GM18520 (cell line): ENCODE data around the gene CEP250.

Source experiments
- ATAC-seq: cut with Tn5 transposase; IDR thresholded peaks from one replicate; pipeline ENCODE4 v1.9.1; 2021; ENCODE audit not compliant: unreplicated experiment

CEP250 gene

GRCh38 chr20:35560541-35560940, 105.1 kb downstream of the CEP250 start:
- ATAC-seq = no peak

GRCh38 chr20:35561268-35561667, 105.9 kb downstream of the CEP250 start:
- no peak for ATAC-seq

DNA sequence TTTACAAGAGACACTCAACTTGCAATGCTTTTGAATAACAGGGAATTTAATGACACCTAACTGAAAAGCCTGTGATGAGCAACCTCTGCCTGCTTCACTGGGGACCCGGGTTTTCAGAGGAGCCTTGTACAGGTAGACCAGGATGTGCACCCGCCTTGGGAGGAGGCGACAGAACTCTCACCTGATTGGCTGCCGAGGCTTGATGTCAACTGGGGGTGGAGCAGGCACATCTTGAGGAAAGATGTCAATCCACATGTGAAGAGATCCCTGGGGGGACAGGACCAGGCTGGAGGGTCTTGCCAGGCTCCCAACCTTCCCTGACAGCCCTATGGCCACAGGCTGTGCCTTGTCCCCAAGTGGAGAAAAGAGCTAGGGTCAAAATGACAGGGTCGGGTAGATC, 106.3 kb downstream of the CEP250 start:
- ATAC-seq = no peak

- ATAC-seq = no peak
Observed at GRCh38 chr20:35562541-35563110, 107.2 kb downstream of the CEP250 start.

DNA sequence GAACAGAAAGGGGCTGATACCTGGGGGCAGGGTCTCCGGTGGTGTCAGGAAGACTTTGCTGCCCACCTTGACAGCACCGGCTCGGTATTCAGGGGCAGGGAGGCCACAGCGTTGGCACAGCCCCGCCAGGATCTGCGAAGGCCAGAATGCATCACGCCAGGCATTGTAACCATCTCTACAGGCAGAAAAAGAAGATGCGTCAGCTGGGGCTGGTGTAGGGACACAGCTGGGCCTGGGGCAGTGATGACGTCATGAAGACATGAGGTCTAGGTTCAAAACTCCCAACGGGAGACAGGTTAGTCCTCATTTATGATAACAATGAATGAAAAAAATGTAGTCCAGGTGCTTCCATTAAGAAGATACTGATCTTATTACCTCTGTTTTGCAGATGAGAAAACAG, 108.4 kb downstream of the CEP250 start:
- ATAC-seq = no peak

DNA sequence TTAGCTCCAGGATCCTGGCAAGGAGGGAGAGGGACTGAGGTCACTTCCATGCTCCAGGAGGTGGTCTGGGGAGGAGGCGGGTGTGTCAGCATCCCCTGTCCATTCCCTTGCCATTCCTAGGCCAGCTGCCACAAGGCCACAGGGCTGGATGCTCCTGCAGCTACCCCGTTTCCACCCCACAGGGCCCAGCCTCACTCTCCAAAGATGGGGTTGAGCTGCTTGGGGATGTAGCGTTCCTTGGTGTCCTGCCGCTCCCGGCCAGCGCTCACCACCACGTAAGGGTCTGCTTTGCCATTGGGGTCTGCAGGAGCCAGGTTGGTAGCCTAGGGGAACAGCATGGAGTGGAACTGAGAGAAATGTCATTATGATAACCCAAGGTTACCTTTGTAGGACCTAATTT, 109.5 kb downstream of the CEP250 start:
- no peak for ATAC-seq

GRCh38 chr20:35568645-35569044, 113.2 kb downstream of the CEP250 start:
- ATAC-seq = no peak
